Measurements from ENCODE around the gene KYNU. TPM values are rescaled to one million over a fixed set of nuclear protein-coding genes. Genes with fewer than 3 reads are reported as not detected.

Gene KYNU
- total and polyA plus RNA-seq, 10 of the 15 experiments (the other 5 are each of a cell fraction or from before 2014, with no cell fraction given): 31.3 to 101 (median 38.3) TPM

DNA sequence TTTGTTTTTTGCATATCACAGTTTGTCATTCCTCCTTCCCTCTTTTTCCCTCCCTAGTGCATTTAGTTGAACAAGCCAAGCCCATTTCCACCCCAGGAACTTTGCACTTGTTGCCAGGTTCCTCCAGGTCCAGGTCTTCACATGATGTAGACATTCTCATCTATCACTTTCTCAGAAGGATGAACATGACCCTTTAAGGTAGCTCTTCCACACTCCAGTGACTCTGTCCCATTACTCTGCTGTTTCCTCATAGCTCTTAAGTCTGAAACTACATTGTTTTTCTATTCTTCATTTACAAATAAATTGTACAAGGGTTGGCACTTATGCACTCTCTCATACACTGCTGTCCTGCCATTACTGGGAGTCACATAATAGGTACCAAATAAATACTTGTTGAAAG lies 6.1 kb downstream of the KYNU start:
- no TSS peak for BruUV-seq (replicated peaks)
- Histone ChIP-seq H3K9ac (ENCODE audit: control insufficient read depth, insufficient read depth, low read length) (no peak overlapping the region), H3K9me3 (replicated peaks; ENCODE audit: control insufficient read depth, insufficient read depth, low read length) (no peaks in the 10 kb centered on the region; the same call in 2 of the 3 replicates), H3K4me3 (no peak overlapping the region), H3K79me2 (ENCODE audit: control insufficient read depth, insufficient read depth, low read length) (peaks cover 32% of the 10 kb centered on the region), H2AFZ (ENCODE audit: control insufficient read depth, low read depth, low read length) (no peak overlapping the region), H4K20me1 (ENCODE audit: control insufficient read depth, insufficient read depth) (no peaks in the 10 kb centered on the region), H3K27ac (ENCODE audit: control insufficient read depth, insufficient read depth) (no peak overlapping the region), H3K4me1 (ENCODE audit: control insufficient read depth, insufficient read depth, low read length) (peaks cover 3% of the 10 kb centered on the region), H3K36me3 (ENCODE audit: control insufficient read depth in 2 of 2, insufficient read depth in 2 of 2, low read length in 1 of 2) (peaks cover 0 to 3% of the 10 kb centered on the region in 2 experiments; a peak in 3 of 4 replicates), H3K27me3 (replicated peaks in 1 of 2; ENCODE audit: control insufficient read depth in 2 of 2, insufficient read depth in 2 of 2, low read length in 1 of 2) (no peaks in the 10 kb centered on the region), H3K4me2 (ENCODE audit: control insufficient read depth, insufficient read depth) (no peak overlapping the region)
- RAD21 ChIA-PET (ENCODE audit: unreplicated experiment): interaction anchor here (0.6 to 0.9 kb wide), 2 partner anchors 17 to 79 kb away, joined by 3 read pairs; no protein-coding TSS in a partner anchor
- DNase-seq (ENCODE audit: low read depth, low spot score) (no peak), FAIRE-seq (peak; percentile 18), ATAC-seq (peak; percentile 32)
- in situ Hi-C loops (cut with MboI): no loop called here
- intact Hi-C loops (cut with micrococcal nuclease; ENCODE audit: unreplicated experiment): no loop called here
- SMC1A ChIA-PET (ENCODE audit: uncharacterized antibody, unreplicated experiment): interaction anchor here (1.1 to 3.5 kb wide), 8 partner anchors 9 to 97 kb away, joined by 3 to 20 read pairs (median 4); no protein-coding TSS in a partner anchor
- CTCF ChIA-PET: interaction anchor here (0.7 to 1.7 kb wide), 4 partner anchors 13 to 96 kb away, joined by 3 to 4 read pairs (median 4); no protein-coding TSS in a partner anchor
- POLR2A ChIA-PET: interaction anchor here (0.7 to 1.8 kb wide), 3 partner anchors 10 to 55 kb away, joined by 3 to 12 read pairs (median 4); no protein-coding TSS in a partner anchor
- TF ChIP-seq IKZF1 (conservative IDR thresholded peaks at IDR 0.05) (no peak), IKZF2 (IDR thresholded peaks at IDR 0.05) (no peak), SRF (IDR thresholded peaks at IDR 0.05; ENCODE audit: low read depth in 2 of 2, low read length in 2 of 2) (0 out of 4 replicates have a peak, but pooled peaks of 1 of the 2 experiments have one; percentile 45)

DNA sequence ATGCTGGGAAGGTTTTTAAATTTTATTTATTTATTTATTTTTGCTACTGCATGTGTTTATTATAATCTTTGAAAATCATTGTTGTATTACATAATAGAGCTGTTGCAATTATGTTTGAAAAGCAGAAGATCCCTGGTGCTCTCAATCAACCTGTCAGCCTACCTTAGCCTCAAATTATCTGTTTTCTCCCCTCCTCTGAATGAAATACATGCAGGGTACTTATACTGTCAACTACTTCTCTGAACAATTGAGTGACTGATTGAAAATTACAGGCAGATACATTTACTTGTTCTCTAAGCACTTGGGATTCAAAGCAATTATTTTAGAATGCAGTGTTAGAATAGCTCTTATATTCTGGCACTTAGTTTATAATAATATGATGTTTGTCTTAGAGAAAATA lies 8.1 kb downstream of the KYNU start:
- ATAC-seq (no peak), DNase-seq (ENCODE audit: low read depth, low spot score) (no peak), FAIRE-seq (no peak)
- Histone ChIP-seq H3K27me3 (replicated peaks in 1 of 2; ENCODE audit: control insufficient read depth in 2 of 2, insufficient read depth in 2 of 2, low read length in 1 of 2) (no peaks in the 10 kb centered on the region), H3K9ac (ENCODE audit: control insufficient read depth, insufficient read depth, low read length) (no peak overlapping the region), H3K4me1 (ENCODE audit: control insufficient read depth, insufficient read depth, low read length) (peaks cover 3% of the 10 kb centered on the region), H2AFZ (ENCODE audit: control insufficient read depth, low read depth, low read length) (no peak overlapping the region), H3K4me2 (ENCODE audit: control insufficient read depth, insufficient read depth) (no peak overlapping the region), H3K4me3 (no peak overlapping the region), H4K20me1 (ENCODE audit: control insufficient read depth, insufficient read depth) (no peaks in the 10 kb centered on the region), H3K79me2 (ENCODE audit: control insufficient read depth, insufficient read depth, low read length) (peaks cover 15% of the 10 kb centered on the region), H3K36me3 (ENCODE audit: control insufficient read depth in 2 of 2, insufficient read depth in 2 of 2, low read length in 1 of 2) (peaks cover 0 to 6% of the 10 kb centered on the region in 2 experiments), H3K27ac (ENCODE audit: control insufficient read depth, insufficient read depth) (no peak overlapping the region), H3K9me3 (replicated peaks; ENCODE audit: control insufficient read depth, insufficient read depth, low read length) (no peaks in the 10 kb centered on the region; the same call in 2 of the 3 replicates)
- in situ Hi-C loops (cut with MboI): no loop called here
- ChIA-PET RAD21 (ENCODE audit: unreplicated experiment) (no interaction called here), CTCF (interaction anchor here (1.1 to 1.9 kb wide), 3 partner anchors 8 to 29 kb away, joined by 3 to 7 read pairs (median 5); partner anchors contain the start of gene KYNU), POLR2A (interaction anchor here (1.1 kb wide), 1 partner anchor 30 kb away, joined by 3 read pairs; no protein-coding TSS in a partner anchor), SMC1A (ENCODE audit: uncharacterized antibody, unreplicated experiment) (interaction anchor here (0.7 to 1.5 kb wide), 8 partner anchors 9 to 103 kb away, joined by 3 to 11 read pairs (median 3); no protein-coding TSS in a partner anchor)
- no TSS peak for BruUV-seq (replicated peaks)
- intact Hi-C loops (cut with micrococcal nuclease; ENCODE audit: unreplicated experiment): no loop called here
- no peak for TF ChIP-seq TCF12 (IDR thresholded peaks at IDR 0.05; ENCODE audit: low read depth, low read length)
- no peak for TF ChIP-seq PAX5 (IDR thresholded peaks at IDR 0.05; ENCODE audit: borderline replicate concordance, low read depth, low read length)
- no peak for TF ChIP-seq CHD4 (IDR thresholded peaks at IDR 0.05)
- no peak for TF ChIP-seq GABPA (IDR thresholded peaks at IDR 0.05; ENCODE audit: low read depth)
- TF ChIP-seq RBBP5 (conservative IDR thresholded peaks at IDR 0.05): no peak
- no peak for TF ChIP-seq KAT2A (conservative IDR thresholded peaks at IDR 0.05; ENCODE audit: control insufficient read depth, low read depth, low read length)
- no peak for TF ChIP-seq ETV6 (conservative IDR thresholded peaks at IDR 0.05 in 1 of 2, IDR thresholded peaks at IDR 0.05 in 1 of 2; ENCODE audit: borderline replicate concordance in 1 of 2, low read depth in 1 of 2)
- TF ChIP-seq, protein P1, sequence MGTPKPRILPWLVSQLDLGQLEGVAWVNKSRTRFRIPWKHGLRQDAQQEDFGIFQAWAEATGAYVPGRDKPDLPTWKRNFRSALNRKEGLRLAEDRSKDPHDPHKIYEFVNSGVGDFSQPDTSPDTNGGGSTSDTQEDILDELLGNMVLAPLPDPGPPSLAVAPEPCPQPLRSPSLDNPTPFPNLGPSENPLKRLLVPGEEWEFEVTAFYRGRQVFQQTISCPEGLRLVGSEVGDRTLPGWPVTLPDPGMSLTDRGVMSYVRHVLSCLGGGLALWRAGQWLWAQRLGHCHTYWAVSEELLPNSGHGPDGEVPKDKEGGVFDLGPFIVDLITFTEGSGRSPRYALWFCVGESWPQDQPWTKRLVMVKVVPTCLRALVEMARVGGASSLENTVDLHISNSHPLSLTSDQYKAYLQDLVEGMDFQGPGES (IDR thresholded peaks at IDR 0.05): no peak
- TF ChIP-seq, protein P2, sequence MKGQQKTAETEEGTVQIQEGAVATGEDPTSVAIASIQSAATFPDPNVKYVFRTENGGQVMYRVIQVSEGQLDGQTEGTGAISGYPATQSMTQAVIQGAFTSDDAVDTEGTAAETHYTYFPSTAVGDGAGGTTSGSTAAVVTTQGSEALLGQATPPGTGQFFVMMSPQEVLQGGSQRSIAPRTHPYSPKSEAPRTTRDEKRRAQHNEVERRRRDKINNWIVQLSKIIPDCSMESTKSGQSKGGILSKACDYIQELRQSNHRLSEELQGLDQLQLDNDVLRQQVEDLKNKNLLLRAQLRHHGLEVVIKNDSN (IDR thresholded peaks at IDR 0.05; ENCODE audit: borderline replicate concordance, extremely low read length, insufficient read depth, low read depth, low read length): no peak
- TF ChIP-seq POLR2A (IDR thresholded peaks at IDR 0.05; ENCODE audit: low read depth, low read length): no peak
- no peak for TF ChIP-seq ZNF274 (IDR thresholded peaks at IDR 0.05; ENCODE audit: insufficient read depth, insufficient read length)
- no peak for TF ChIP-seq ATF7 (IDR thresholded peaks at IDR 0.05; ENCODE audit: low read depth)
- TF ChIP-seq IKZF1 (conservative IDR thresholded peaks at IDR 0.05): no peak
- TF ChIP-seq SREBF2 (IDR thresholded peaks at IDR 0.05; ENCODE audit: low read length): no peak
- TF ChIP-seq EZH2 (IDR thresholded peaks at IDR 0.05; ENCODE audit: borderline replicate concordance, control insufficient read depth, low read depth, low read length): no peak
- TF ChIP-seq SUZ12 (IDR thresholded peaks at IDR 0.05; ENCODE audit: unreplicated experiment): no peak
